Mesenteric fat pad (tissue), 1 donor: ENCODE measurements around the gene LZTS3. TPM values are rescaled to one million over a fixed set of nuclear protein-coding genes. Genes with fewer than 3 reads are reported as not detected.
"Not testable (repeated sequence)": the region's sequence is repeated elsewhere in the genome, so short reads cannot be mapped to it uniquely, and the experiment has no call there.

Experiments used
- DNase-seq: peaks from one replicate; pipeline ENCODE4 v3.0.0-alpha.2; 2020; ENCODE audit warnings: low spot score
- total RNA-seq: library from RNA; stranded (reverse); fragmentation: NEBNext Ultra II Directional; extraction: Animal tissue kit (Norgen Biotek cat#: 25700); gene quantifications from one replicate; pipeline ENCODE4 v1.2.1, GENCODE V29; 2021
- donor health status: DM: yes; HTN: yes; CAD: no.

Gene LZTS3
- total RNA-seq, 1 donor from 2014 or later = 6.2 TPM

- DNase-seq = no peak
Measured at GRCh38 chr20:3146732-3147341, 26.5 kb downstream of the LZTS3 start.

- no peak for DNase-seq
Measured at GRCh38 chr20:3141757-3142156, 31.6 kb downstream of the LZTS3 start.

- no peak for DNase-seq
Measured at GRCh38 chr20:3137492-3137891, 35.9 kb downstream of the LZTS3 start.

GRCh38 chr20:3135507-3136070 is 37.8 kb downstream of the LZTS3 start:
- no peak for DNase-seq

- no peak for DNase-seq
Measured at GRCh38 chr20:3134151-3134550, 39.2 kb downstream of the LZTS3 start.

- no peak for DNase-seq
Measured at GRCh38 chr20:3133155-3133554, 40.2 kb downstream of the LZTS3 start.

GRCh38 chr20:3130051-3130600 is 43.2 kb downstream of the LZTS3 start:
- DNase-seq = no peak

GRCh38 chr20:3129094-3129493 is 44.3 kb downstream of the LZTS3 start:
- DNase-seq = no peak

GRCh38 chr20:3128275-3128984 is 44.9 kb downstream of the LZTS3 start:
- no peak for DNase-seq

- DNase-seq = no peak
Measured at GRCh38 chr20:3126527-3126859, 46.9 kb downstream of the LZTS3 start.

- not testable (repeated sequence) for DNase-seq
Measured at GRCh38 chr20:3125776-3126526, 47.4 kb downstream of the LZTS3 start.

GRCh38 chr20:3124773-3125560 is 48.4 kb downstream of the LZTS3 start:
- DNase-seq = not testable (repeated sequence)

- not testable (repeated sequence) for DNase-seq
Measured at GRCh38 chr20:3124163-3124562, 49.2 kb downstream of the LZTS3 start.

- no peak for DNase-seq
Measured at GRCh38 chr20:3123542-3123941, 49.8 kb downstream of the LZTS3 start.

- DNase-seq = no peak
Measured at GRCh38 chr20:3121955-3122610, 51.3 kb downstream of the LZTS3 start.

- DNase-seq = no peak
Measured at GRCh38 chr20:3121271-3121911, 52.0 kb downstream of the LZTS3 start.

- no peak for DNase-seq
Measured at GRCh38 chr20:3119044-3119443, 54.3 kb downstream of the LZTS3 start.

GRCh38 chr20:3117839-3118379 is 55.4 kb downstream of the LZTS3 start:
- not testable (repeated sequence) for DNase-seq

- DNase-seq = no peak
Measured at GRCh38 chr20:3116341-3116740, 57.0 kb downstream of the LZTS3 start.
